Keratinocyte (primary cell): ENCODE measurements around the gene SIN3A. TPM values are rescaled to one million over a fixed set of nuclear protein-coding genes. Genes with fewer than 3 reads are reported as not detected.

Experiments used
- DNase-seq: peaks from one replicate; pipeline ENCODE4 v3.0.0-alpha.2; 2011; ENCODE audit warnings: low read depth, missing footprints, low spot score
- FAIRE-seq: peaks from 2 replicates; lab custom pipeline; 2011; peaks lifted over from hg19 to GRCh38; lab: Jason Lieb, UNC
- H2AFZ ChIP-seq: 2 replicates; pipeline ENCODE4 v1.6.0; 2012; ENCODE audit warnings: low read length, control low read depth, inconsistent platforms; ENCODE audit not compliant: control insufficient read depth
- H3K27ac ChIP-seq: 2 replicates; pipeline ENCODE4 v1.5.1; 2011; ENCODE audit warnings: low read length; ENCODE audit not compliant: control insufficient read depth, insufficient read depth
- H3K27me3 ChIP-seq: 3 replicates; pipeline ENCODE4 v1.6.0; 2011; ENCODE audit warnings: low read length; ENCODE audit not compliant: control insufficient read depth, insufficient read depth; ENCODE audit errors: extremely low read depth
- H3K36me3 ChIP-seq, 2 experiments: 2 replicates in 1 of 2; 3 replicates in 1 of 2; pipeline ENCODE4 v1.5.1; 2011; ENCODE audit warnings: low read length in 2 of 2, mild to moderate bottlenecking in 1 of 2; ENCODE audit not compliant: control insufficient read depth in 2 of 2, insufficient read depth in 2 of 2; ENCODE audit errors: extremely low read depth in 1 of 2
- H3K4me1 ChIP-seq: 3 replicates; pipeline ENCODE4 v1.5.1; 2011; ENCODE audit warnings: low read length; ENCODE audit not compliant: control insufficient read depth, insufficient read depth; ENCODE audit errors: extremely low read depth
- H3K4me2 ChIP-seq: 3 replicates; pipeline ENCODE4 v1.6.0; 2011; ENCODE audit warnings: low read depth, low read length; ENCODE audit not compliant: control insufficient read depth, insufficient read depth; ENCODE audit errors: extremely low read depth
- H3K4me3 ChIP-seq, 3 experiments: fragments of 200-600 bp in 1 of 3; sonication (generic) in 1 of 3; 2 replicates in 2 of 3; 3 replicates in 1 of 3; pipeline ENCODE4 v1.5.1; 2011 to 2016; ENCODE audit warnings: low read length in 3 of 3, mild to moderate bottlenecking in 3 of 3, control low read depth in 2 of 3, inconsistent platforms in 1 of 3, low read depth in 1 of 3, mixed read lengths in 1 of 3, mixed run types in 1 of 3, moderate library complexity in 1 of 3; ENCODE audit not compliant: control insufficient read depth in 2 of 3, insufficient read depth in 2 of 3; ENCODE audit errors: extremely low read depth in 1 of 3
- H3K79me2 ChIP-seq: 2 replicates; pipeline ENCODE4 v1.6.0; 2012; ENCODE audit warnings: low read length; ENCODE audit not compliant: control insufficient read depth, insufficient read depth
- H3K9ac ChIP-seq: 3 replicates; pipeline ENCODE4 v1.6.0; 2011; ENCODE audit warnings: low read length; ENCODE audit not compliant: control insufficient read depth, insufficient read depth; ENCODE audit errors: extremely low read depth
- H3K9me1 ChIP-seq: 3 replicates; pipeline ENCODE4 v1.6.0; 2011; ENCODE audit warnings: low read length; ENCODE audit not compliant: control insufficient read depth, insufficient read depth; ENCODE audit errors: extremely low read depth
- H3K9me3 ChIP-seq: 2 replicates; pipeline ENCODE4 v1.5.1; 2012; ENCODE audit warnings: low read depth, low read length; ENCODE audit not compliant: control insufficient read depth
- H4K20me1 ChIP-seq: 3 replicates; pipeline ENCODE4 v1.6.0; 2011; ENCODE audit warnings: low read length; ENCODE audit not compliant: control insufficient read depth, insufficient read depth; ENCODE audit errors: extremely low read depth
- CTCF ChIP-seq, 3 experiments: IDR thresholded peaks in 1 of 3; conservative IDR thresholded peaks in 1 of 3; optimal IDR thresholded peaks in 1 of 3; 2 replicates in 2 of 3; 3 replicates in 1 of 3; pipeline versions ENCODE3 to v1.5.1; 2011; ENCODE audit warnings: low read length in 3 of 3, mild to moderate bottlenecking in 3 of 3, moderate library complexity in 2 of 3, control low read depth in 1 of 3, inconsistent platforms in 1 of 3; ENCODE audit not compliant: insufficient read depth in 2 of 3; ENCODE audit errors: extremely low read depth in 1 of 3
- EZH2 ChIP-seq: IDR thresholded peaks from one replicate; pipeline ENCODE4 v1.6.1; 2012; ENCODE audit warnings: inconsistent platforms, mild to moderate bottlenecking, low read length, moderate library complexity
- dilution Hi-C: fragments of 300-500 bp; cut with MboI; formaldehyde crosslinking; loops from one replicate; pipeline ENCODE4 v1.7.0; 2020; ENCODE audit warnings: low sequenced_read_pairs; ENCODE audit not compliant: extremely low pct_ligation_motif_present
- polyA plus RNA-seq, 5 experiments: library from polyadenylated mRNA; depleted of rRNA in 3 of 5; stranded (reverse) in 3 of 5; stranded (forward) in 1 of 5; unstranded in 1 of 5; fragments of >200 nt; gene quantifications; 1 replicate in 1 of 5; 2 replicates in 3 of 5; 3 replicates in 1 of 5; pipeline versions ENCODE4 v1.2.1 to v1.2.3, GENCODE V29; 2011 to 2012; ENCODE audit warnings: missing spikeins in 2 of 5, low read depth in 1 of 5, low replicate concordance in 1 of 5

SIN3A gene
- polyA plus RNA-seq, 1 donor (not counting 4 experiments of a cell fraction or from before 2014, with no cell fraction given): 19.4 TPM

DNA sequence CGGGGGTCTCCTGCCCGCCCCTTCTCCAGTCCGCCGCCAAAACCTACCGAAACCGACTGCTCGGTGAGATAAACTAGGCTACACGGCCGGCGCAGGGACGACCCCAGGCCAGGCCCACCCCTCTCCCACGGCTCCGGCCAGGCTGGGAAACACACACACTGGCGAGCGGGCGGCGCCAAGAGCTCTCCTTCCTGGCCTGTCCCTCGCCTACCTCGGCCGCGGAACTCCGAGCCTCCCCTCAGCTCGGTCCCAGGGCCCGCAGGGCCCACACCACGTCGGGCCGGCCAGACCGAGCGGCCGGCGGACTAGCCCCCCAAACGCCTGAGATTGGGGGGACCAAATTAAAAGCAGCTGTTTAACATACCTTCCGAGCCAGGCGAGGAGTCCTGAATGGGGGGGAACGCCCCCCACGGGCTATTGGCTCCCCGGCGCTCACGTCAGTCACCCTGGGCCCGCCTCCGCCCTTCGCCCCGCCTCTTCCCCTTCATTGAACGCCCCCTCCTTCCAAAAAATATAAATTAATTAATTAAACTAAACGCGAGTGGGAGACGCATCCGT is 4.0 kb upstream of the SIN3A start:
- TF ChIP-seq EZH2: no peak
- TF ChIP-seq CTCF (optimal IDR thresholded peaks at IDR 0.05 in 1 of 3, IDR thresholded peaks at IDR 0.05 in 1 of 3, conservative IDR thresholded peaks at IDR 0.05 in 1 of 3; ENCODE audit: extremely low read depth in 1 of 3, insufficient read depth in 2 of 3, low read length in 3 of 3): no peak
- DNase-seq (no peak), FAIRE-seq (no peak)
- Histone ChIP-seq H2AFZ (peak overlapping the region; percentile 91), H3K9ac (peak overlapping the region; percentile 95), H3K36me3 (no peaks in the 10 kb centered on the region), H4K20me1 (peaks cover 3% of the 10 kb centered on the region), H3K9me3 (no peaks in the 10 kb centered on the region), H3K4me2 (peak overlapping the region; percentile 80), H3K4me1 (peaks cover 26% of the 10 kb centered on the region), H3K9me1 (no peaks in the 10 kb centered on the region), H3K4me3 (peak overlapping the region; percentile 72 to 94 (median 77)), H3K27me3 (no peaks in the 10 kb centered on the region), H3K79me2 (peaks cover 10% of the 10 kb centered on the region), H3K27ac (peak overlapping the region; percentile 74)
- dilution Hi-C loops: no loop called here

DNA sequence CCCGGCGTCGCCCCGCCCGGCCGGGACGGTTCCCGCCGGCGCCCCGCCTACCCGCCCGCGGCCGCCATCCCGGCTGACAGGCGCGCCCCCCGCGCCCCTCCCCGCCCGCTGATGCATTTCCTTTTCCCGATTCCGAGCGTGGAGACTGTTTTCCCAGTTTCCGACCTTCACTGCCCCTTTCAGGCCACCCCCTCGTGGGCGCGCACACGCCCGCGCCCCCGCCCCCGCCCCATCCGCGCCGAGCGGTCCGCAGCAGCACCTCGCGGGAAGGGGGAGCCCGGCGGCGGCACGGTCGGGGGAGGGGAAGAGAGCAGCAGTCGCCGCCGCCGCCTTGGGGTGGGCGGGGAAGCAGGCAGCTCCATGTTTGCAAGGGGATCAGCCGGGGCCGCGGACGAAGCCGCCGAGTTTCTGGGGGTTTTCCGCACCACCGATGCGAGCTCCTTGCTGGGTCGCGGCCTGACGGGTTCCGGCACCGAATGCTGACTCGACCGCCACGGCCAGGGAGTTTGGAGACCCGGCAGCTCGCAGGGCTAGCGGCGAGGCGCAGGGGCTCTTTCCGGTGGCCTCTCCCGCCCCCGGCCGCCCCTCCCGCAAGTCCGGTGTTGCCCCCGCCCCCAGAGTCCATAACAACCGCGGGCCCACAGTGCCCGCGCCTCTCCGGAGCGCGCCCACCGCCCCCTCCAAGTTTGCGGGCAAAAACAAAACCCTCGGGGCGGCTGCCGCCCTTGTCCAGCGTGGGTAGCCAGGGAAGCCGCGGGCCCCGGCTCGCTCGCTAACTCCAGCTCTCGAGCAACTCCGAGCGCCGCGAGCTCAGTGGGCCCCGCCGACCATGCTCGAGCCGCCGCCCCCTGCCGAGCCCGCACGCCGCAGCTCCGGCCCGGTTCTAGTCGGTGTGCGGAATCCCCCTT is 3.2 kb upstream of the SIN3A start:
- no peak for DNase-seq
- TF ChIP-seq EZH2 (no peak), CTCF (optimal IDR thresholded peaks at IDR 0.05 in 1 of 3, IDR thresholded peaks at IDR 0.05 in 1 of 3, conservative IDR thresholded peaks at IDR 0.05 in 1 of 3; ENCODE audit: extremely low read depth in 1 of 3, insufficient read depth in 2 of 3, low read length in 3 of 3) (no peak)
- dilution Hi-C loops: no loop called here

More for the DNA sequence above, 3.2 kb upstream of the SIN3A start:
- peak overlapping the region; percentile 74 for H3K27ac ChIP-seq
- H3K4me1 ChIP-seq: peaks cover 27% of the 10 kb centered on the region
- peak overlapping the region; percentile 72 to 94 (median 77) for H3K4me3 ChIP-seq
- no peaks in the 10 kb centered on the region for H3K27me3 ChIP-seq
- H3K36me3 ChIP-seq: no peaks in the 10 kb centered on the region
- H3K4me2 ChIP-seq: peak overlapping the region; percentile 80
- no peaks in the 10 kb centered on the region for H3K9me1 ChIP-seq
- no peaks in the 10 kb centered on the region for H3K9me3 ChIP-seq
- peak overlapping the region; percentile 95 for H3K9ac ChIP-seq
- peaks cover 10% of the 10 kb centered on the region for H4K20me1 ChIP-seq
- H2AFZ ChIP-seq: peak overlapping the region; percentile 53
- peaks cover 12% of the 10 kb centered on the region for H3K79me2 ChIP-seq
- FAIRE-seq: no peak
